OCI-LY3 (cell line): ENCODE data around the gene CHERP.

Source experiments
- H2AFZ ChIP-seq: fragments of 200-600, 300-600 bp; shearing (Covaris generic); 2 replicates; pipeline ENCODE4 v1.6.0; 2014; ENCODE audit warnings: antibody characterized with exemption, low read depth, low read length
- H3K27ac ChIP-seq: fragments of 200-600, 300-600 bp; sonication (generic); 2 replicates; pipeline ENCODE4 v1.5.1; 2014; ENCODE audit warnings: mild to moderate bottlenecking, low read length, moderate library complexity, mixed read lengths
- H3K27me3 ChIP-seq: fragments of 200-600, 300-600 bp; sonication (generic); 2 replicates; pipeline ENCODE4 v1.6.1; 2014; ENCODE audit warnings: low read depth, low read length, mixed read lengths
- H3K36me3 ChIP-seq: fragments of 200-600, 300-600 bp; sonication (generic); replicated peaks from 2 replicates; pipeline ENCODE3; 2014; ENCODE audit warnings: low read depth, low read length, mixed read lengths
- H3K4me1 ChIP-seq: fragments of 300-600, 200-600 bp; sonication (generic); 2 replicates; pipeline ENCODE4 v1.6.1; 2014; ENCODE audit warnings: low read length, mixed read lengths
- H3K4me2 ChIP-seq: fragments of 200-600, 300-600 bp; sonication (generic); 2 replicates; pipeline ENCODE4 v1.6.1; 2014; ENCODE audit warnings: low read length, mixed read lengths
- H3K4me3 ChIP-seq: fragments of 300-600, 200-600 bp; sonication (generic); 2 replicates; pipeline ENCODE4 v1.5.1; 2014; ENCODE audit warnings: antibody characterized with exemption, mild to moderate bottlenecking, low read length, moderate library complexity
- H3K79me2 ChIP-seq: fragments of 300-600, 200-600 bp; shearing (Covaris generic); 2 replicates; pipeline ENCODE4 v1.6.1; 2014; ENCODE audit warnings: mild to moderate bottlenecking, low read length, mixed read lengths
- H3K9ac ChIP-seq: fragments of 300-600, 200-600 bp; shearing (Covaris generic); 2 replicates; pipeline ENCODE4 v1.6.0; 2014; ENCODE audit warnings: mild to moderate bottlenecking, low read length, moderate library complexity
- H3K9me3 ChIP-seq: fragments of 200-600, 300-600 bp; shearing (Covaris generic); 2 replicates; pipeline ENCODE4 v1.6.1; 2014; ENCODE audit warnings: low read length, mixed read lengths; ENCODE audit not compliant: insufficient read depth
- H4K20me1 ChIP-seq: fragments of 200-600, 300-600 bp; sonication (generic); 2 replicates; pipeline ENCODE4 v1.6.1; 2016; ENCODE audit warnings: low read length, mixed read lengths; ENCODE audit not compliant: insufficient read depth
- CTCF ChIP-seq: fragments of 200-600, 300-600 bp; sonication (generic); IDR thresholded peaks from 2 replicates; pipeline ENCODE4 v1.5.1; 2014; ENCODE audit warnings: antibody characterized with exemption, low read length, low read depth
- EZH2phosphoT487 ChIP-seq: fragments of 200-600 bp; shearing (Covaris generic); IDR thresholded peaks from 2 replicates; pipeline ENCODE4 v1.6.1; 2018; ENCODE audit warnings: antibody characterized with exemption, mixed run types, low read depth

Gene CHERP

GRCh38 chr19:16542910-16543472 lies 754 bp upstream of the CHERP start:
- Histone ChIP-seq H3K36me3 (peaks cover 28% of the 10 kb centered on the region), H3K4me2 (peak overlapping the region; percentile 95), H3K9me3 (no peaks in the 10 kb centered on the region), H3K27ac (peak overlapping the region; percentile 72), H3K9ac (peak overlapping the region; percentile 84), H3K4me3 (peak overlapping the region; percentile 96), H3K4me1 (peaks cover 16% of the 10 kb centered on the region), H3K79me2 (peaks cover 68% of the 10 kb centered on the region), H3K27me3 (no peaks in the 10 kb centered on the region), H2AFZ (peak overlapping the region; percentile 28; the same call in 1 of the 2 replicates), H4K20me1 (peaks cover 22% of the 10 kb centered on the region)
- TF ChIP-seq CTCF (no peak), EZH2phosphoT487 (no peak)

- Histone ChIP-seq H3K36me3 (peaks cover 40% of the 10 kb centered on the region), H2AFZ (peak overlapping the region; percentile 19; the same call in 1 of the 2 replicates), H3K4me1 (peaks cover 16% of the 10 kb centered on the region), H3K9me3 (no peaks in the 10 kb centered on the region), H4K20me1 (peaks cover 36% of the 10 kb centered on the region), H3K9ac (peak overlapping the region; percentile 84), H3K27me3 (no peaks in the 10 kb centered on the region), H3K4me2 (peak overlapping the region; percentile 85), H3K79me2 (peaks cover 82% of the 10 kb centered on the region), H3K4me3 (peak overlapping the region; percentile 96), H3K27ac (peak overlapping the region; percentile 72)
- TF ChIP-seq CTCF (no peak), EZH2phosphoT487 (no peak)
Observed at GRCh38 chr19:16541526-16542044, 652 bp downstream of the CHERP start.

- H4K20me1 ChIP-seq = peaks cover 42% of the 10 kb centered on the region
- H3K9ac ChIP-seq = peak overlapping the region; percentile 84
Observed at GRCh38 chr19:16540948-16541347, 1.3 kb downstream of the CHERP start.

GRCh38 chr19:16537111-16537510 lies 5.1 kb downstream of the CHERP start:
- H3K4me2 ChIP-seq = no peak overlapping the region
- H3K36me3 ChIP-seq = peaks cover 74% of the 10 kb centered on the region

More at GRCh38 chr19:16540948-16541347, 1.3 kb downstream of the CHERP start:
- peak overlapping the region; percentile 96 for H3K4me3 ChIP-seq
- H2AFZ ChIP-seq = no peak overlapping the region
- no peaks in the 10 kb centered on the region for H3K27me3 ChIP-seq
- H3K27ac ChIP-seq = no peak overlapping the region
- peaks cover 88% of the 10 kb centered on the region for H3K79me2 ChIP-seq
- peaks cover 47% of the 10 kb centered on the region for H3K36me3 ChIP-seq
- peaks cover 16% of the 10 kb centered on the region for H3K4me1 ChIP-seq
- peak overlapping the region; percentile 85 for H3K4me2 ChIP-seq
- H3K9me3 ChIP-seq = no peaks in the 10 kb centered on the region
- no peak for TF ChIP-seq EZH2phosphoT487
- no peak for TF ChIP-seq CTCF

More at GRCh38 chr19:16537111-16537510, 5.1 kb downstream of the CHERP start:
- no peaks in the 10 kb centered on the region for H3K27me3 ChIP-seq
- H3K79me2 ChIP-seq = peaks cover 74% of the 10 kb centered on the region
- H3K4me3 ChIP-seq = no peak overlapping the region
- no peak overlapping the region for H3K27ac ChIP-seq
- no peak overlapping the region for H2AFZ ChIP-seq
- no peaks in the 10 kb centered on the region for H3K9me3 ChIP-seq
- peaks cover 8% of the 10 kb centered on the region for H3K4me1 ChIP-seq
- TF ChIP-seq EZH2phosphoT487 = no peak
- TF ChIP-seq CTCF = no peak
- H4K20me1 ChIP-seq = peaks cover 50% of the 10 kb centered on the region
- no peak overlapping the region for H3K9ac ChIP-seq
